CD14-positive monocyte (primary cell): Measurements from ENCODE around the gene PTPRD. TPM values are rescaled to one million over a fixed set of nuclear protein-coding genes. Genes with fewer than 3 reads are reported as not detected.

Source experiments
- DNase-seq, 3 donors: peaks; one replicate each; pipeline ENCODE4 v3.0.0-alpha.2; 2011 to 2022
- H2AFZ ChIP-seq: 2 replicates; pipeline ENCODE4 v1.6.0; 2012; ENCODE audit warnings: mild to moderate bottlenecking, low read depth, low read length, inconsistent platforms; ENCODE audit not compliant: insufficient read depth, poor library complexity, severe bottlenecking
- H3K27ac ChIP-seq, 2 donors: 1 replicate in 1 of 2; 2 replicates in 1 of 2; pipeline ENCODE4 v1.5.1; 2012 to 2013; ENCODE audit warnings: low read length in 2 of 2, control low read depth in 1 of 2, inconsistent platforms in 1 of 2, low read depth in 1 of 2, mild to moderate bottlenecking in 1 of 2
- H3K27me3 ChIP-seq, 2 donors: one replicate each; pipeline versions ENCODE4 v1.6.0 to v1.6.1; 2011 to 2013; ENCODE audit warnings: low read length in 2 of 2; ENCODE audit not compliant: control insufficient read depth in 2 of 2, insufficient read depth in 2 of 2
- H3K36me3 ChIP-seq, 2 donors: replicated peaks in 1 of 2; 1 replicate in 1 of 2; 2 replicates in 1 of 2; pipeline versions ENCODE4 v1.5.1 to v1.6.1; 2012 to 2013; ENCODE audit warnings: low read length in 2 of 2, control low read depth in 1 of 2, inconsistent platforms in 1 of 2, mild to moderate bottlenecking in 1 of 2; ENCODE audit not compliant: insufficient read depth in 2 of 2, control insufficient read depth in 1 of 2
- H3K4me1 ChIP-seq, 2 donors: 1 replicate in 1 of 2; 2 replicates in 1 of 2; pipeline versions ENCODE4 v1.5.1 to v1.6.1; 2012 to 2013; ENCODE audit warnings: low read length in 2 of 2, control low read depth in 1 of 2, inconsistent platforms in 1 of 2, mild to moderate bottlenecking in 1 of 2, moderate library complexity in 1 of 2; ENCODE audit not compliant: insufficient read depth in 2 of 2, control insufficient read depth in 1 of 2
- H3K4me2 ChIP-seq: replicated peaks from 2 replicates; pipeline ENCODE3; 2012; ENCODE audit warnings: low read length, moderate library complexity, mild to moderate bottlenecking; ENCODE audit not compliant: poor library complexity, severe bottlenecking; ENCODE audit errors: extremely low read depth
- H3K4me3 ChIP-seq, 3 experiments: fragments of 200-600 bp in 1 of 3; sonication (generic) in 1 of 3; replicated peaks in 1 of 3; 1 replicate in 2 of 3; 2 replicates in 1 of 3; pipeline ENCODE4 v1.5.1; 2011 to 2013; ENCODE audit warnings: low read length in 3 of 3, mild to moderate bottlenecking in 3 of 3, control low read depth in 2 of 3, low read depth in 2 of 3, inconsistent platforms in 1 of 3, moderate library complexity in 1 of 3
- H3K79me2 ChIP-seq: 2 replicates; pipeline ENCODE4 v1.6.0; 2012; ENCODE audit warnings: mild to moderate bottlenecking, control low read depth, inconsistent platforms, low read length, moderate library complexity; ENCODE audit not compliant: insufficient read depth
- H3K9ac ChIP-seq: 2 replicates; pipeline ENCODE4 v1.6.0; 2017; ENCODE audit warnings: low read length, mild to moderate bottlenecking; ENCODE audit not compliant: insufficient read depth, poor library complexity, severe bottlenecking
- H3K9me3 ChIP-seq, 2 donors: replicated peaks in 1 of 2; 1 replicate in 1 of 2; 2 replicates in 1 of 2; pipeline versions ENCODE4 v1.5.1 to v1.6.1; 2012 to 2013; ENCODE audit warnings: low read length in 2 of 2, control low read depth in 1 of 2; ENCODE audit not compliant: control insufficient read depth in 1 of 2, insufficient read depth in 1 of 2
- H4K20me1 ChIP-seq: 2 replicates; pipeline ENCODE4 v1.6.0; 2012; ENCODE audit warnings: mild to moderate bottlenecking, low read length, control low read depth, moderate library complexity; ENCODE audit not compliant: insufficient read depth
- H3K27ac Mint-ChIP-seq, 7 donors: one replicate each; pipeline ENCODE4 v1.8.0; 2020; ENCODE audit warnings: mild to moderate bottlenecking in 7 of 7, mixed read lengths in 7 of 7, moderate library complexity in 6 of 7, inconsistent platforms in 2 of 7
- H3K27me3 Mint-ChIP-seq, 3 donors: one replicate each; pipeline ENCODE4 v1.8.0; 2021 to 2022; ENCODE audit warnings: low read depth in 3 of 3, mild to moderate bottlenecking in 3 of 3, mixed read lengths in 3 of 3, moderate library complexity in 3 of 3, inconsistent platforms in 1 of 3
- H3K36me3 Mint-ChIP-seq, 2 donors: one replicate each; pipeline ENCODE4 v1.8.0; 2020; ENCODE audit warnings: mixed read lengths in 2 of 2, inconsistent platforms in 1 of 2, mild to moderate bottlenecking in 1 of 2
- H3K4me1 Mint-ChIP-seq: one replicate; pipeline ENCODE4 v1.8.0; 2020; ENCODE audit warnings: mild to moderate bottlenecking, mixed read lengths
- H3K4me3 Mint-ChIP-seq, 2 donors: one replicate each; pipeline ENCODE4 v1.8.0; 2020; ENCODE audit warnings: mild to moderate bottlenecking in 2 of 2, mixed read lengths in 2 of 2, moderate library complexity in 1 of 2
- H3K9me3 Mint-ChIP-seq, 7 donors: one replicate each; pipeline ENCODE4 v1.8.0; 2020 to 2022; ENCODE audit warnings: mixed read lengths in 7 of 7, mild to moderate bottlenecking in 6 of 7, moderate library complexity in 6 of 7, inconsistent platforms in 2 of 7
- CTCF ChIP-seq: fragments of 200-600 bp; IDR thresholded peaks from one replicate; pipeline ENCODE4 v1.8.0; 2022; ENCODE audit warnings: antibody characterized with exemption, mild to moderate bottlenecking
- WGBS: methylation state at CpG from one replicate; pipeline ENCODE4 v1.1.5; 2013; ENCODE audit warnings: missing lambda C conversion rate; ENCODE audit not compliant: insufficient coverage; 5-methylcytosine and 5-hydroxymethylcytosine counted together
- intact Hi-C, 2 donors: fragments of 100-400 bp; cut with micrococcal nuclease; formaldehyde crosslinking; loops; one replicate each; pipeline versions ENCODE4 v1.15.0 to v1.15.1; 2023
- polyA plus RNA-seq, 3 donors: library from polyadenylated mRNA; depleted of rRNA in 1 of 3; unstranded in 2 of 3; stranded (reverse) in 1 of 3; fragments of 300-500 nt in 2 of 3; fragments of >200 nt in 1 of 3; fragmentation: Illumina TruSeq in 2 of 3; gene quantifications; 1 replicate in 2 of 3; 2 replicates in 1 of 3; pipeline ENCODE4 v1.2.3, GENCODE V29; 2012 to 2021

The PTPRD gene
- polyA plus RNA-seq, 3 donors: not detected

GRCh38 chr9:9494336-9494735, 1118.5 kb downstream of the PTPRD start:
- intact Hi-C loops: no loop called here
- H3K27ac Mint-ChIP-seq: no peak overlapping the region
- no peaks in the 10 kb centered on the region for H3K4me1 Mint-ChIP-seq
- no peaks in the 10 kb centered on the region for H3K27me3 ChIP-seq
- WGBS: no CpG with 5 or more reads among the region's 3 CpGs
- no peaks in the 10 kb centered on the region for H4K20me1 ChIP-seq
- H3K9me3 ChIP-seq: peaks cover 6 to 9% of the 10 kb centered on the region in 2 donors
- H3K27me3 Mint-ChIP-seq: peaks cover 0 to 1% (median 0%) of the 10 kb centered on the region in 3 donors
- H3K9me3 Mint-ChIP-seq: peaks cover 2 to 11% (median 5%) of the 10 kb centered on the region in 7 donors
- no peak overlapping the region for H3K9ac ChIP-seq
- no peaks in the 10 kb centered on the region for H3K36me3 ChIP-seq
- H3K4me2 ChIP-seq: no peak overlapping the region
- no peak overlapping the region for H3K27ac ChIP-seq
- H3K4me3 Mint-ChIP-seq: no peak overlapping the region
- no peaks in the 10 kb centered on the region for H3K4me1 ChIP-seq
- H3K36me3 Mint-ChIP-seq: no peaks in the 10 kb centered on the region
- no peak for TF ChIP-seq CTCF
- H3K79me2 ChIP-seq: no peaks in the 10 kb centered on the region
- no peak overlapping the region for H2AFZ ChIP-seq
- no peak for DNase-seq
- H3K4me3 ChIP-seq: no peak overlapping the region

- H3K27me3 ChIP-seq: no peaks in the 10 kb centered on the region
- H3K27me3 Mint-ChIP-seq: peaks cover 0 to 1% (median 0%) of the 10 kb centered on the region in 3 donors
- no peak overlapping the region for H3K27ac Mint-ChIP-seq
- no CpG with 5 or more reads among the region's 3 CpGs for WGBS
- H3K4me3 Mint-ChIP-seq: no peak overlapping the region
- H3K36me3 ChIP-seq: no peaks in the 10 kb centered on the region
- H3K9ac ChIP-seq: no peak overlapping the region
- H3K79me2 ChIP-seq: no peaks in the 10 kb centered on the region
- no peaks in the 10 kb centered on the region for H4K20me1 ChIP-seq
- no peak for TF ChIP-seq CTCF
- no peaks in the 10 kb centered on the region for H3K36me3 Mint-ChIP-seq
- H3K27ac ChIP-seq: no peak overlapping the region
- intact Hi-C loops: no loop called here
- no peaks in the 10 kb centered on the region for H3K4me1 ChIP-seq
- H3K4me3 ChIP-seq: no peak overlapping the region
- peaks cover 2 to 11% (median 5%) of the 10 kb centered on the region in 7 donors for H3K9me3 Mint-ChIP-seq
- H3K9me3 ChIP-seq: peaks cover 6 to 9% of the 10 kb centered on the region in 2 donors
- H2AFZ ChIP-seq: no peak overlapping the region
- DNase-seq: no peak
- no peaks in the 10 kb centered on the region for H3K4me1 Mint-ChIP-seq
- no peak overlapping the region for H3K4me2 ChIP-seq
Measured at GRCh38 chr9:9492506-9492905, 1120.3 kb downstream of the PTPRD start.
